GM20000 (cell line): ENCODE data around the gene ART4.

Experiments used
- DNase-seq: peaks from one replicate; pipeline ENCODE4 v3.0.0; 2012; ENCODE audit warnings: low spot score
- CTCF ChIP-seq: IDR thresholded peaks from 2 replicates; pipeline ENCODE4 v1.5.1; 2012; ENCODE audit warnings: mild to moderate bottlenecking, control low read depth; ENCODE audit errors: extremely low read depth, missing control alignments

The ART4 gene

DNA sequence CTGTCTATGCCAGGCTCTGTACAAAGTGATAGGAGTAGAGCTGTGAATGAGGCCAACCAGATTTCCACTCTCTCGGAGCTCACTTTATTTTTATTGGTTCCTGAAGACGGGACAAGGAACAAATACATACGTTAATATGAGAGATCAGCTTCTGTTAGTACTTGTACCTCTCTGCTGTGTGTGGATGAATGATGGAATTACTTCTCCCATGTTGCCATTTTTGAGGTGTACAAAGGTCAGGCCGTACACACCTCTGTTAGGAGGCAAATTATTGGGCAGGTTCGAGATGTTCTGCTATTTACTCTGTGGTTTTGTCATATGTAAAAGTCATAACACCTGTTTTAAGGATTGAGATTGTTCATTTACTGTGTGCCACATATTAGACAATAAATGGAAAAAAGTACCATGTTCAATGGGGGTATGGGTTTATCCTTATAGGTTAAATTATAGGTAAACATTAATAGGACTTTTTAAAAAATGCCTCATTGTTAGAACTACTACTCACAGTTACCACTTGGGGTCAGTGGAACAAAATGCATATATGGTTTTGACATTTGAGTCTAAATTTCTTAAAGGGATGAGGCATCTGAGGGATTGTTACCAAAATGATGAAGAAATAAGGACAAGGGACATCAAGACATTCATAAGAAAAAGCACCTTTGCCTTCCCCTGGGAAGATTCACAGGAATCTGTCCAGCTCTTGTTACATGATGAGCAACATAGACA, 66.9 kb downstream of the ART4 start:
- DNase-seq = no peak
- no peak for TF ChIP-seq CTCF

DNA sequence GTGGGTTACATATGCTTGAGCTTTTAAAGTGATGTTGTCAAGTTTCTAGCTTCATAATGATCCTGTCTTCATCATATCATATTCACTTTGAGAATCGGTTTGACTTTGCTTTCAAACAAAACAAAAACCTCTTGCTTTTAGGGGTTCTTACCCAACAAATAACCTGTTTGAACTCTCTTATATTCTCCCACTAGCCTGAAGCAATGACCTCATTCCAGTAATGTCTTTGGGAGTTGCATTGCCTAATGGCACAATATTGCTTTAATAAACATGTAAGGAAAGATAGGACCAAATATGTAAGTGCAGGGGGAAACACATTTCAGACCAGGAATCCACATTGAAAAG, 67.7 kb downstream of the ART4 start:
- DNase-seq = no peak
- TF ChIP-seq CTCF = no peak
